Memory B cell (primary cell): ENCODE results near the gene WDR88.
"Not testable (repeated sequence)": the region's sequence is repeated elsewhere in the genome, so short reads cannot be mapped to it uniquely, and the experiment has no call there.

Experiments
- ATAC-seq: fragments of 150-1000 bp; cut with Tn5 transposase; 2 replicates; pipeline ENCODE4 v1.10.0; 2021; ENCODE audit warnings: low read depth, mild to moderate bottlenecking, moderate library complexity
- DNase-seq, 2 donors: peaks; one replicate each; pipeline ENCODE4 v3.0.0; 2022; ENCODE audit warnings: low spot score in 2 of 2
- H3K27ac Mint-ChIP-seq: one replicate; pipeline ENCODE4 v1.8.0; 2022; ENCODE audit warnings: mild to moderate bottlenecking, moderate library complexity, mixed read lengths
- H3K27me3 Mint-ChIP-seq: one replicate; pipeline ENCODE4 v1.8.0; 2022; ENCODE audit warnings: mixed read lengths
- H3K36me3 Mint-ChIP-seq: one replicate; pipeline ENCODE4 v1.8.0; 2022; ENCODE audit warnings: mild to moderate bottlenecking, mixed read lengths
- H3K4me1 Mint-ChIP-seq: one replicate; pipeline ENCODE4 v1.8.0; 2022; ENCODE audit warnings: mixed read lengths
- H3K4me3 Mint-ChIP-seq: one replicate; pipeline ENCODE4 v1.8.0; 2022; ENCODE audit warnings: mild to moderate bottlenecking, moderate library complexity, mixed read lengths
- H3K9me3 Mint-ChIP-seq: one replicate; pipeline ENCODE4 v1.8.0; 2022; ENCODE audit warnings: mixed read lengths

The WDR88 gene

DNA sequence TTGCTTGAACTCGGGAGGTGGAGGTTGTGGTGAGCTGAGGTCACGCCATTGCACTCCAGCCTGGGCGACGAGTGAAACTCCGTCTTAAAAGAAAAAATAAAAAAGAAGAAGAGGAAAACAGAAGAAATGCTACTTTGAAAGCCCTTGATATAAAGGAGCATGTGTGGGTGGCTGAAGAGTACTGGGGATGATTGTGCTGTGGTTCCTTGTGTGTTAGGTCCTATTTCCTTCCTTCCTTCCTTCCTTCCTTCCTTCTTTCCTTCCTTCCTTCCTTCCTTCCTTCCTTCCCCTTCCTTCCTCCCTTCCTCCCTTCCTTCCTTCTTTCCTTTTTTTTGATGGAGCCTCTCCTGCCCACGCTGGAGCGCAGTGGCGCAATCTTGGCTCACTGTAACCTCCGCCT, 14.3 kb downstream of the WDR88 start:
- Mint-ChIP-seq H3K27ac (no peak overlapping the region), H3K9me3 (no peaks in the 10 kb centered on the region), H3K4me1 (peaks cover 4% of the 10 kb centered on the region), H3K27me3 (peaks cover 13% of the 10 kb centered on the region), H3K36me3 (no peaks in the 10 kb centered on the region), H3K4me3 (no peak overlapping the region)
- ATAC-seq (no peak), DNase-seq (no peak)

DNA sequence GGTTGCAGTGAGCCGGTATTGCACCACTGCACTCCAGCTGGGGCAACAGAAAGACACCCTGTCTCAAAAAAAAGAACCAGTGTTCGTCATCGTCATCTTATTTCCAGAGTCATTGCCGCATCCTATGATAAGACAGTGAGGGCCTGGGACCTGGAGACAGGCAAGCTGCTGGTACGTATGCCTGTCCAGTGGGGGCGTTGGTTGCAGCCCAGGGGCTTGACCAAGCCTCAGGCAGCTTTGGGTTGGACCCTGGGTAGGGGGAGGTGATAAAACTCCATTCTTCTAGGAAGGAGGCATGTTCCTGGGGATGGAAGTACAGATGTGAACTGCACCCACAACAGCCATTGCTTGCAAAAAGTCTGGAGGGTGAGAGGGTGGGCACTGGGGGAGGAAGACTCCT, 15.6 kb downstream of the WDR88 start:
- no peak for ATAC-seq
- H3K4me3 Mint-ChIP-seq, result no peak overlapping the region
- no peaks in the 10 kb centered on the region for H3K9me3 Mint-ChIP-seq
- peaks cover 4% of the 10 kb centered on the region for H3K4me1 Mint-ChIP-seq
- no peak for DNase-seq
- no peaks in the 10 kb centered on the region for H3K36me3 Mint-ChIP-seq
- peaks cover 7% of the 10 kb centered on the region for H3K27me3 Mint-ChIP-seq
- H3K27ac Mint-ChIP-seq, result no peak overlapping the region

DNA sequence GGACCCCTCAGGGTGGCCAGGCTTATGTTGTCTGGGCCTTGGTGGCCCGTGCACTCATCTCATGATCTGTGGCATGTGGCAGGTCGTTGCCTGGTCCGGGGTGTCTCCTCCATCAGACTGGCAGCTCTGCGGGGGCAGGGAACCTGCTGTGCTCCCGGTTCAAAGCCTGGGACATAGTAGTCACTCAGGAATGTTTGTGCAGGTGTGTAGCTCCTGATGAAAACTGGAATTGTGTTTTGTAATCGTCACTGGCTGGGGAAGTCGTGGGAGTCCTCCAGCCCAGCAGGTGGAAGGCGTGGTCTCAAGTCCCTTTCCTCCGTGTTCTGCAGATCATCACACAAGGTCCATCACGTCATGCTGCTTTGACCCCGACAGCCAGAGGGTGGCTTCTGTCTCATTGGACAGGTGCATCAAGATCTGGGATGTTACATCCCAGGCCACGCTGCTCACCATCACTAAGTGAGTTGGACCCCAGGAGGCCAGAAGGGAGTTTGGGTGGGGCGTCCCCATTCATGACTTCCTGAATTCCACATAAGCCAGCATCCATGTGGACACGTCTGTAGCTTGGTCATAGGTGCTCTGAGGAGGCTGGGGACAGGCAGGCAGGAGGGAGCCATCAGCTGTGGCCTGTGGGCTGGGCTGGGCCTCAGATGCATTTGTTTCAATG, 19.1 kb downstream of the WDR88 start:
- H3K4me1 Mint-ChIP-seq, result no peaks in the 10 kb centered on the region
- no peak overlapping the region for H3K4me3 Mint-ChIP-seq
- H3K27me3 Mint-ChIP-seq, result peaks cover 7% of the 10 kb centered on the region
- DNase-seq (no peak), ATAC-seq (no peak)
- no peaks in the 10 kb centered on the region for H3K9me3 Mint-ChIP-seq
- no peaks in the 10 kb centered on the region for H3K36me3 Mint-ChIP-seq
- no peak overlapping the region for H3K27ac Mint-ChIP-seq

GRCh38 chr19:33152176-33152575, 20.3 kb downstream of the WDR88 start:
- H3K36me3 Mint-ChIP-seq, result no peaks in the 10 kb centered on the region
- H3K27me3 Mint-ChIP-seq, result peaks cover 7% of the 10 kb centered on the region
- DNase-seq (no peak), ATAC-seq (no peak)
- H3K4me1 Mint-ChIP-seq, result no peaks in the 10 kb centered on the region
- H3K4me3 Mint-ChIP-seq, result no peak overlapping the region
- H3K27ac Mint-ChIP-seq, result no peak overlapping the region
- no peaks in the 10 kb centered on the region for H3K9me3 Mint-ChIP-seq

GRCh38 chr19:33152625-33153024, 20.7 kb downstream of the WDR88 start:
- ATAC-seq, H3K27me3 Mint-ChIP-seq, H3K9me3 Mint-ChIP-seq, H3K4me3 Mint-ChIP-seq, H3K27ac Mint-ChIP-seq, H3K4me1 Mint-ChIP-seq, DNase-seq, H3K36me3 Mint-ChIP-seq: not testable (repeated sequence)

DNA sequence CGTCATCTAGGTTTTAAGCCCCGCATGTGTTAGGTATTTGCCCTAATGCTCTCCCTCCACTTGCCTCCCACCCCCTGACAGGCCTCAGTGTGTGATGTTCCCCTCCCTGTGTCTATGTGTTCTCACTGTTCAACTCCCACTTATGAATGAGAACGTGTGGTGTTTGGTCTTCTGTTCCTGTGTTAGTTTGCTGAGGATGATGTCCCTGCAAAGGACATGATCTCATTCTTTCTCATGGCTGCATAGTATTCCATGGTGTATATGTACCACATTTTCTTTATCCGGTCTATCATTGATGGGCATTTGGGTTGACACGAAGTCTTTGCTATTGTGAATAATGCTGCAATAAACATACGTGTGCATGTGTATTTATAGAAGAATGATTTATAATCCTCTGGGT, 22.4 kb downstream of the WDR88 start:
- H3K9me3 Mint-ChIP-seq, H3K27ac Mint-ChIP-seq, ATAC-seq, DNase-seq, H3K27me3 Mint-ChIP-seq, H3K36me3 Mint-ChIP-seq, H3K4me3 Mint-ChIP-seq, H3K4me1 Mint-ChIP-seq: not testable (repeated sequence)

GRCh38 chr19:33156334-33156733, 24.4 kb downstream of the WDR88 start:
- peaks cover 3% of the 10 kb centered on the region for H3K36me3 Mint-ChIP-seq
- H3K27me3 Mint-ChIP-seq, result peaks cover 5% of the 10 kb centered on the region
- DNase-seq, result no peak
- no peak overlapping the region for H3K4me3 Mint-ChIP-seq
- no peaks in the 10 kb centered on the region for H3K9me3 Mint-ChIP-seq
- no peak for ATAC-seq
- H3K27ac Mint-ChIP-seq, result no peak overlapping the region
- H3K4me1 Mint-ChIP-seq, result peaks cover 4% of the 10 kb centered on the region

- Mint-ChIP-seq H3K9me3 (no peaks in the 10 kb centered on the region), H3K4me3 (no peak overlapping the region), H3K27ac (no peak overlapping the region), H3K4me1 (peaks cover 4% of the 10 kb centered on the region), H3K27me3 (peaks cover 5% of the 10 kb centered on the region), H3K36me3 (peaks cover 3% of the 10 kb centered on the region)
- DNase-seq (no peak), ATAC-seq (no peak)
Measured at GRCh38 chr19:33157906-33158305, 26.0 kb downstream of the WDR88 start.

DNA sequence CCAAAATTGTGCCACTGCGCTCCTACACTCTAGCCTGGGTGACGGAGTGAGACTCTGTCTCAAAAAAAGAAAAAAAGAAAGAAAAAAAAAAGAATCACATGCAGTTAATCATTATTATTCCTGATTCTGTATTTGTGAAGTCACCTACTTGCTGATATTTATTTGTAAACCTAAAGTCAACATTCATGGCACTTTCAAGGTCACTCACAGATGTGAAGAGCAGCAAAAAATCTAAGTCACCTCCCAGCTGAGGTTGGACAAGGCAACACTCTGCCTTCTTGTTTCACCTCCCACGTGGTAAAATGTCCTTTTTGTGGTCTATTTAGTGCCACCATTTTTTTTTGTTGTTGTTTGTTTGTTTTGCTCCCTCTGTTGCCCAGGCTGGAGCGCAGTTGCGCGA, 26.5 kb downstream of the WDR88 start:
- Mint-ChIP-seq H3K4me3 (no peak overlapping the region), H3K4me1 (peaks cover 4% of the 10 kb centered on the region), H3K27me3 (peaks cover 5% of the 10 kb centered on the region), H3K27ac (no peak overlapping the region), H3K9me3 (no peaks in the 10 kb centered on the region), H3K36me3 (peaks cover 3% of the 10 kb centered on the region)
- DNase-seq (no peak), ATAC-seq (no peak)

- Mint-ChIP-seq H3K4me1 (peaks cover 4% of the 10 kb centered on the region), H3K27me3 (peaks cover 5% of the 10 kb centered on the region), H3K27ac (no peak overlapping the region), H3K36me3 (peaks cover 5% of the 10 kb centered on the region), H3K4me3 (no peak overlapping the region), H3K9me3 (no peaks in the 10 kb centered on the region)
- ATAC-seq, result no peak
- no peak for DNase-seq
Measured at GRCh38 chr19:33159149-33159548, 27.2 kb downstream of the WDR88 start.

- no peaks in the 10 kb centered on the region for H3K9me3 Mint-ChIP-seq
- no peak for ATAC-seq
- no peak overlapping the region for H3K27ac Mint-ChIP-seq
- H3K27me3 Mint-ChIP-seq, result peaks cover 2% of the 10 kb centered on the region
- H3K4me1 Mint-ChIP-seq, result peaks cover 5% of the 10 kb centered on the region
- H3K36me3 Mint-ChIP-seq, result peaks cover 9% of the 10 kb centered on the region
- DNase-seq, result no peak
- H3K4me3 Mint-ChIP-seq, result no peak overlapping the region
Measured at GRCh38 chr19:33159893-33160292, 28.0 kb downstream of the WDR88 start.

GRCh38 chr19:33161201-33161600, 29.3 kb downstream of the WDR88 start:
- no peak for DNase-seq
- ATAC-seq, result no peak
- H3K27ac Mint-ChIP-seq, result no peak overlapping the region
- H3K36me3 Mint-ChIP-seq, result peaks cover 9% of the 10 kb centered on the region
- peaks cover 6% of the 10 kb centered on the region for H3K4me1 Mint-ChIP-seq
- no peaks in the 10 kb centered on the region for H3K27me3 Mint-ChIP-seq
- H3K4me3 Mint-ChIP-seq, result no peak overlapping the region
- no peaks in the 10 kb centered on the region for H3K9me3 Mint-ChIP-seq

DNA sequence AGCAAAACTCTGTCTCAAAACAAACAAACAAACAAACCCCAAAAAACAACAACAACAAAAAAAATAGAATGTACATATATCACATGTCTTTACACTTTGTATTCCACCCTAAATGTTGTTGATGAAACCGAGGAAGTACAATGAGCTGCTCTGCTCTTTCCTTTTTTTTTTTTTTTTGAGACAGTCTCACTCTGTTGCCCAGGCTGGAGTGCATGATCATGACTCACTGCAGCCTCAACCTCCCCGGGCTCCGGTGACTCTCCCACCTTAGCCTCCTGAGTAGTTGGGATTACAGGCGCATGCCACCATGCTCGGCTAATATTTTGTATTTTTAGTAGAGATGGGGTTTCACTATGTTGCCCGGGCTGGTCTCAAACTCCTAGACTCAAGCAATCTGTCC, 31.6 kb downstream of the WDR88 start:
- ATAC-seq (no peak), DNase-seq (no peak)
- Mint-ChIP-seq H3K4me1 (peaks cover 6% of the 10 kb centered on the region), H3K9me3 (peaks cover 8% of the 10 kb centered on the region), H3K27me3 (no peaks in the 10 kb centered on the region), H3K4me3 (no peak overlapping the region), H3K27ac (no peak overlapping the region), H3K36me3 (peaks cover 18% of the 10 kb centered on the region)

DNA sequence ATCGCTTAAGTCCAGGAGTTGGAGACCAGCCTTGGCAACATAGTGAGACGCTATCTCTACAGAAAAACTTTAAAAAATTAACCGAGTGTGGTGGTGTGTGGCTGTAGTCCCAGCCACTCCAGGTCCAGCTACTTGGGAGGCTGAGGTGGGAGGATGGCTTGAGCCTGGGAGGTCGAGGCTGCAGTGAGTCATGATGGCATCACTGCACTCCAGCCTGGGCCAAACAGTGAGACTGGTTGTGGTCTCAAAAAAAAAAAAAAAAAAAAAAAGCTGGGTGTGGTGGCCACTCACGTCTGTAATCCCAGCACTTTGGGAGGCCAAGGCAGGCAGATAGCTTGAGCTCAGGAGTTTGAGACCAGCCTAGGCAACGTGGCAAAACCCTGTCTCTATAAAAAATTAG, 34.1 kb downstream of the WDR88 start:
- ATAC-seq, H3K4me1 Mint-ChIP-seq, DNase-seq, H3K27ac Mint-ChIP-seq, H3K4me3 Mint-ChIP-seq, H3K27me3 Mint-ChIP-seq: not testable (repeated sequence)
- peaks cover 22% of the 10 kb centered on the region for H3K36me3 Mint-ChIP-seq
- peaks cover 12% of the 10 kb centered on the region for H3K9me3 Mint-ChIP-seq

GRCh38 chr19:33167438-33167837, 35.5 kb downstream of the WDR88 start:
- DNase-seq (no peak), ATAC-seq (no peak)
- peaks cover 7% of the 10 kb centered on the region for H3K4me1 Mint-ChIP-seq
- peaks cover 12% of the 10 kb centered on the region for H3K9me3 Mint-ChIP-seq
- peaks cover 23% of the 10 kb centered on the region for H3K36me3 Mint-ChIP-seq
- H3K27ac Mint-ChIP-seq, result no peak overlapping the region
- no peaks in the 10 kb centered on the region for H3K27me3 Mint-ChIP-seq
- no peak overlapping the region for H3K4me3 Mint-ChIP-seq
